GM08714 (cell line): Measurements from ENCODE around the gene BBX.
A peak's percentile ranks its signal among the peaks of the same experiment; 100 is the strongest.
"Not testable (repeated sequence)": the region's sequence is repeated elsewhere in the genome, so short reads cannot be mapped to it uniquely, and the experiment has no call there.

ENCODE experiments used
- H3K4me3 ChIP-seq: fragments of 200-500 bp; sonication (Bioruptor generic); 2 replicates; pipeline ENCODE4 v1.5.1; 2014; ENCODE audit warnings: mild to moderate bottlenecking, low read length, inconsistent platforms
- ZNF274 ChIP-seq: IDR thresholded peaks from 2 replicates; pipeline ENCODE4 v1.6.1; 2012; ENCODE audit warnings: mild to moderate bottlenecking, low read depth, low read length

The BBX gene

GRCh38 chr3:107523539-107524325 is 970 bp downstream of the BBX start:
- TF ChIP-seq ZNF274: no peak
- peak overlapping the region; percentile 90 for H3K4me3 ChIP-seq

GRCh38 chr3:107524326-107524840 is 1.6 kb downstream of the BBX start:
- no peak for TF ChIP-seq ZNF274
- peak overlapping the region; percentile 90 for H3K4me3 ChIP-seq

- TF ChIP-seq ZNF274: no peak
Measured at GRCh38 chr3:107524841-107525643, 2.3 kb downstream of the BBX start.

GRCh38 chr3:107525644-107526305 is 3.0 kb downstream of the BBX start:
- no peak for TF ChIP-seq ZNF274
- peak overlapping the region; percentile 90 for H3K4me3 ChIP-seq

More at GRCh38 chr3:107524841-107525643, 2.3 kb downstream of the BBX start:
- H3K4me3 ChIP-seq: peak overlapping the region; percentile 90

- TF ChIP-seq ZNF274: no peak
- H3K4me3 ChIP-seq: no peak overlapping the region
Measured at GRCh38 chr3:107531917-107532469, 9.2 kb downstream of the BBX start.

- no peak for TF ChIP-seq ZNF274
Measured at GRCh38 chr3:107540857-107541256, 18.1 kb downstream of the BBX start.

GRCh38 chr3:107542665-107543064 is 19.9 kb downstream of the BBX start:
- no peak for TF ChIP-seq ZNF274
- H3K4me3 ChIP-seq: no peak overlapping the region

More at GRCh38 chr3:107540857-107541256, 18.1 kb downstream of the BBX start:
- H3K4me3 ChIP-seq: no peak overlapping the region

GRCh38 chr3:107543666-107544065 is 20.9 kb downstream of the BBX start:
- TF ChIP-seq ZNF274: no peak

GRCh38 chr3:107545680-107546120 is 22.9 kb downstream of the BBX start:
- H3K4me3 ChIP-seq: no peak overlapping the region
- TF ChIP-seq ZNF274: no peak

More at GRCh38 chr3:107543666-107544065, 20.9 kb downstream of the BBX start:
- no peak overlapping the region for H3K4me3 ChIP-seq

GRCh38 chr3:107548601-107549000 is 25.8 kb downstream of the BBX start:
- H3K4me3 ChIP-seq: no peak overlapping the region
- TF ChIP-seq ZNF274: no peak

- no peak overlapping the region for H3K4me3 ChIP-seq
- TF ChIP-seq ZNF274: no peak
Measured at GRCh38 chr3:107555359-107555758, 32.6 kb downstream of the BBX start.

GRCh38 chr3:107557743-107558142 is 35.0 kb downstream of the BBX start:
- no peak overlapping the region for H3K4me3 ChIP-seq
- no peak for TF ChIP-seq ZNF274

GRCh38 chr3:107560166-107560565 is 37.4 kb downstream of the BBX start:
- no peak overlapping the region for H3K4me3 ChIP-seq
- no peak for TF ChIP-seq ZNF274

GRCh38 chr3:107561980-107562379 is 39.2 kb downstream of the BBX start:
- no peak for TF ChIP-seq ZNF274
- no peak overlapping the region for H3K4me3 ChIP-seq

GRCh38 chr3:107562969-107563529 is 40.3 kb downstream of the BBX start:
- no peak for TF ChIP-seq ZNF274
- H3K4me3 ChIP-seq: no peak overlapping the region

- not testable (repeated sequence) for H3K4me3 ChIP-seq
Measured at GRCh38 chr3:107565244-107565643, 42.5 kb downstream of the BBX start.

GRCh38 chr3:107571089-107571488 is 48.3 kb downstream of the BBX start:
- H3K4me3 ChIP-seq: not testable (repeated sequence)

- H3K4me3 ChIP-seq: not testable (repeated sequence)
Measured at GRCh38 chr3:107571492-107571891, 48.7 kb downstream of the BBX start.
